Posterior vena cava (tissue), 2 donors: Measurements from ENCODE around the gene CAVIN3. TPM values are rescaled to one million over a fixed set of nuclear protein-coding genes. Genes with fewer than 3 reads are reported as not detected.

Experiments used
- DNase-seq: peaks from one replicate; pipeline ENCODE4 v3.0.0-alpha.2; 2020; ENCODE audit warnings: low spot score
- intact Hi-C, 2 donors: fragments of 100-400 bp; cut with DNase I; formaldehyde crosslinking; loops; one replicate each; pipeline versions ENCODE4 v1.14.1 to v1.14.2; 2022 to 2023
- long read RNA-seq, 2 donors: library from polyadenylated mRNA; unstranded; transcript quantifications; one replicate each; pipeline ENCODE4 v2.0.0, GENCODE V29; 2020 to 2021
- total RNA-seq, 2 donors: library from RNA; stranded (reverse); fragmentation: NEBNext Ultra II Directional; extraction: Animal tissue kit (Norgen Biotek cat#: 25700); gene quantifications; one replicate each; pipeline ENCODE4 v1.2.1, GENCODE V29; 2021
- donor health status: DM: yes; HTN: yes; CAD: no.
- donor health status: DM: yes; HTN: yes; CAD: no.

CAVIN3 gene
- 100 to 1,000 TPM; 156 to 166 TPM for total RNA-seq
- long read RNA-seq, donor 1, transcript CAVIN3-201 (2 exons, 1,174 nt): major isoform, 98 of 103 reads
- long read RNA-seq, donor 1, partial matches to known transcripts: 0 of 103 reads
- long read RNA-seq, donor 1, other reads (novel, unspliced or antisense): 4 of 103 reads
- long read RNA-seq, donor 2, transcript CAVIN3-201 (2 exons, 1,174 nt): major isoform, 498 of 517 reads
- long read RNA-seq, donor 2, partial matches to known transcripts: 6 of 517 reads
- long read RNA-seq, donor 2, other reads (novel, unspliced or antisense): 10 of 517 reads

- intact Hi-C loops: loop anchor here in 1 of 2 donors (5.0 kb wide), 1 partner anchor 42 kb away; no protein-coding TSS in a partner anchor
- peak; percentile 97 for DNase-seq
Measured at GRCh38 chr11:6320411-6321155, at the start of gene CAVIN3. Gene CAVIN3, minus strand, starts transcription at chr11:6320501. Its CDS starts 25 bp downstream, at chr11:6320476.

- intact Hi-C loops: loop anchor here (10.0 kb wide), 2 partner anchors 111 to 341 kb away; partner anchors contain the start of gene CCKBR (in 1 of the 2)
- no peak for DNase-seq
Measured at GRCh38 chr11:6365659-6366058, 45.4 kb upstream of the CAVIN3 start.

- intact Hi-C loops: loop anchor here (5.0 to 10.0 kb wide), 3 partner anchors 41 to 338 kb away; partner anchors contain the start of genes CAVIN3 (in 1 of the 2) and CCKBR (in 1 of the 2)
- DNase-seq: peak; percentile 91
Measured at GRCh38 chr11:6362873-6363678, 42.8 kb upstream of the CAVIN3 start.

- intact Hi-C loops: loop anchor here (5.0 to 10.0 kb wide), 3 partner anchors 40 to 338 kb away; partner anchors contain the start of genes CAVIN3 (in 1 of the 2) and CCKBR (in 1 of the 2)
- DNase-seq: peak; percentile 85
Measured at GRCh38 chr11:6362185-6362872, 42.0 kb upstream of the CAVIN3 start.

GRCh38 chr11:6360183-6360582 lies 39.9 kb upstream of the CAVIN3 start:
- intact Hi-C loops: loop anchor here (5.0 to 10.0 kb wide), 3 partner anchors 38 to 335 kb away; partner anchors contain the start of genes CAVIN3 (in 1 of the 2) and CCKBR (in 1 of the 2)
- no peak for DNase-seq

- peak; percentile 93 for DNase-seq
- intact Hi-C loops: loop anchor here in 1 of 2 donors (10.0 kb wide), 2 partner anchors 52 to 332 kb away; no protein-coding TSS in a partner anchor
Measured at GRCh38 chr11:6357222-6357621, 36.9 kb upstream of the CAVIN3 start.

GRCh38 chr11:6356503-6357055 lies 36.3 kb upstream of the CAVIN3 start:
- DNase-seq: no peak
- intact Hi-C loops: loop anchor here in 1 of 2 donors (10.0 kb wide), 2 partner anchors 52 to 332 kb away; no protein-coding TSS in a partner anchor

GRCh38 chr11:6354651-6355485 lies 34.6 kb upstream of the CAVIN3 start:
- no peak for DNase-seq
- intact Hi-C loops: loop anchor here (5.0 to 10.0 kb wide), 3 partner anchors 50 to 330 kb away; no protein-coding TSS in a partner anchor

GRCh38 chr11:6353367-6353987 lies 33.2 kb upstream of the CAVIN3 start:
- intact Hi-C loops: loop anchor here (5.0 to 10.0 kb wide), 3 partner anchors 49 to 329 kb away; no protein-coding TSS in a partner anchor
- no peak for DNase-seq

GRCh38 chr11:6351782-6352382 lies 31.6 kb upstream of the CAVIN3 start:
- intact Hi-C loops: loop anchor here (5.0 to 10.0 kb wide), 3 partner anchors 47 to 327 kb away; no protein-coding TSS in a partner anchor
- no peak for DNase-seq

- DNase-seq: no peak
- intact Hi-C loops: loop anchor here (5.0 to 10.0 kb wide), 3 partner anchors 46 to 326 kb away; no protein-coding TSS in a partner anchor
Measured at GRCh38 chr11:6350486-6350885, 30.2 kb upstream of the CAVIN3 start.

GRCh38 chr11:6350043-6350442 lies 29.7 kb upstream of the CAVIN3 start:
- intact Hi-C loops: loop anchor here (5.0 to 10.0 kb wide), 3 partner anchors 45 to 325 kb away; no protein-coding TSS in a partner anchor
- no peak for DNase-seq

- no peak for DNase-seq
- intact Hi-C loops: no loop called here
Measured at GRCh38 chr11:6345366-6345765, 25.1 kb upstream of the CAVIN3 start.

- DNase-seq: no peak
- intact Hi-C loops: no loop called here
Measured at GRCh38 chr11:6336293-6336692, 16.0 kb upstream of the CAVIN3 start.

GRCh38 chr11:6334806-6335205 lies 14.5 kb upstream of the CAVIN3 start:
- DNase-seq: no peak
- intact Hi-C loops: no loop called here

GRCh38 chr11:6333095-6333494 lies 12.8 kb upstream of the CAVIN3 start:
- no peak for DNase-seq
- intact Hi-C loops: no loop called here
